NOMO-1 treated with DMSO at 0.1 percent for 48 hours (cell line): Measurements from ENCODE around the gene PODXL.
"Not testable (repeated sequence)": the region's sequence is repeated elsewhere in the genome, so short reads cannot be mapped to it uniquely, and the experiment has no call there.

Source experiments
- DNase-seq: peaks from one replicate; lab custom pipeline; 2025; ENCODE audit not compliant: unreplicated experiment; lab: John Stamatoyannopoulos, UW

The PODXL gene

DNA sequence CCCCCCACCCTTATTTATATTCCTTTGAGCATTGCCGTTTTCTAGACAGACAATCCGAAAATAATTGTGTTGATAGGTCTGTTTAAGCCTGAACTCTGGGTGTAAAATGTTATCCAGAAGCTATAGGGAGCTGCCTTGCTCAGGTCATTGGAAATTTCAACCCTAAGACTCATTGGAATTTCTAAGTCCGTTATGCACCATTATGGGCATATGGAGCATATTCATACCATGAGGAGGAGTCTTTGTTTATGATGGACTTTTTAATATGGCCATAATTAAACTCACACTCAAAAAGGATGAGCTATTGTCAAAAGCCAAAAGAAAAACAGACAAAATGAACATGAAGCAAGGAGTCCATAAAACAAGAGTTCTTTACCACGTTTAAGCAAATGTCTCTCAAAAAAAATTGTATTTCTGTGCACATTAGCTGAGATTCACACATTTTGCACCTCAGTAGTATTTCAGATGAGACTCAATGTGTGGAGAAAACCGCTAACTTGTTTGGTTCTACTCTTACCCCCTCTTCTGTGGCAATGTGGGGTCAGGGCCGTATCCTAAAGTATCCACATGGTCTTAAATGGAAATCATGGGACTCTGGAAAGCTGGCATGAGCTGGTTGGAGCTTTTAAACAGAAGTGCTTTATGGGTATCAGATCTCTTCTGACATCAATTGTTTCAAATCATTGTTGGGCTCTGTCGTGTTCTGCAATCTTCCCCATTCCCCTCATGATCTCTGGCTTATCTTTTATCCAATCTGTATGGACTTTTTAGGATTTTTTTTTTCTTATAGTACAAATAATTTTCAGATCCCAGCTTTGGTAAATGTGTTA is 60.5 kb downstream of the PODXL start:
- no peak for DNase-seq

GRCh38 chr7:131494182-131494581 is 62.2 kb downstream of the PODXL start:
- DNase-seq, result no peak

DNA sequence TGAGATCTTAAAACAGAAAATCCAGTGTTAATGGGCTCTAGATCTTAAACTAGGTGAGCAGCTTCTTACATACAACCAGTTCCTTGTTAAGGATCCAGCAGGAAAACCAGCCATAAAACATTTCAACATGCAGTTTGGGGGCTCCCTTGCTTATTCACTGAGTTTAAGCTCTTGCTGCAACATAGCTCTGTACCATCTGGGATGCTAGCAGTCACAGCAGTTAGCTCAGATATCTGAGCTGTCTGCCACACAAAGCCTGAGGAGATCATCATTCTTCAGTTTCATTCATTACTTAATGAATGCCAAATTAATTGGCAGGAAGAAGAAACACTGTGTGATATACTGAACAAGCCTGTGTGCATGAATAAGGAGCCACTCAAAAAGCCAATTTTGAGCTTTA is 62.8 kb downstream of the PODXL start:
- no peak for DNase-seq

- DNase-seq, result no peak
These were observed 63.3 kb downstream of the PODXL start for GRCh38 chr7:131493081-131493480.

GRCh38 chr7:131489881-131490280 is 66.5 kb downstream of the PODXL start:
- DNase-seq, result no peak

- DNase-seq, result no peak
These were observed 67.2 kb downstream of the PODXL start for GRCh38 chr7:131489196-131489595.

DNA sequence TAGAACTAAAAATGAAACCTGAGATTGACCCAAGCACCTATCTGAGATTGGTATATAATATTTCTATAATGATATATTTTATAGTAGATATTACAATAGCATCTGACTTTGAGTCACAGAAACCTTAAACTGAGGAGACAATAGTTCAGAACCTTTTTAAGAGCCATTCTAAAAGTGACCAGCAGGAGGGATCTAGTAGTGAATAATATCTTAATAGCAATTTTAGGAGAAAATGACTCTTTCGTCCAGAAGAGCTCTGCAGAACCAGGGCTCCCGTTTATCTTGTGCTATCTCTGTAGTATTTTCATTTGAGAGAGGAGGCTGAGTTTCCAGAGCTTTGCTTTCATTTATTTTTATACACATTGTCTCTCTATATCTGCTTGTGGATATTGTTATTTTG is 68.1 kb downstream of the PODXL start:
- DNase-seq, result no peak

- no peak for DNase-seq
These were observed 69.2 kb downstream of the PODXL start for GRCh38 chr7:131487217-131487616.

GRCh38 chr7:131486346-131486745 is 70.1 kb downstream of the PODXL start:
- DNase-seq, result no peak

DNA sequence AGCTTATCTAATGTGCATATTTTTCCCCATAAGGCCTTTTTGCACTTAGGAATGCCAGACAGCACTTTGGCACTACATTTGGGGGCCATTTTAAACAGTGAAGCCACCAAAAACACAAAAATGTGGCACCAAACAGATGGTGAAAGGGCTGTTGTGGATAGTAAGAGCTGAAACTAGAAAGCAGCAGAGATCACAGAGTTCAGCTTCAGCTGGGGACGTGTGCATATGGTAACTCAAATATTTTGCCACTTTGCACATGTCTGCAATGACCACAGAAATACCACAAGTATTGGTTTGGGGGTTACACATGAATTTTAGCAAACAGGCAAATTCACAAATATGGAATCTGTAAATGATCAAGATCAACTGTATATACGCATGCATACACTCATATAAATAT is 72.8 kb downstream of the PODXL start:
- DNase-seq, result no peak

DNA sequence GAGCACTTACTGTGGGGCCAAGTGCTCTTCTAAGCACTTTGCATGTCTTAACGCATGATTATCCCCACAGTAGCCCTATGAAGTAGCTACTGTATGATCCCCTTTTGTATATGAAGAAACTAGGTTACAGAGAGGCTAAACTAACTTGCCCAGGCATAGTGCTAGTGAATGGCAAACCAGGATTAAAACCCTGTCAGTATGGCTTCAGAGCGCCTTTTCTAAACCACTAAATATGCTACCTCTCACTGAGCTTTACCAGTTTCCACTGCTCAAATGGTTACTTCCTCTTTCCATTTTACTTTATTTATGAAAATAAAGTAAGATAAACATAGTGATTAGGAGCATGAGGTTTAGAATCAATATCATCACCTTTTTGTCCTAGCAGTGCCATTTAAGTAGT is 73.6 kb downstream of the PODXL start:
- no peak for DNase-seq

GRCh38 chr7:131480384-131481315 is 75.8 kb downstream of the PODXL start:
- DNase-seq, result no peak

- DNase-seq, result no peak
These were observed 79.7 kb downstream of the PODXL start for GRCh38 chr7:131476740-131477139.

- DNase-seq, result no peak
These were observed 85.0 kb downstream of the PODXL start for GRCh38 chr7:131471250-131472004.

GRCh38 chr7:131467788-131468187 is 88.6 kb downstream of the PODXL start:
- DNase-seq, result no peak

GRCh38 chr7:131466735-131467365 is 89.6 kb downstream of the PODXL start:
- DNase-seq, result no peak

- not testable (repeated sequence) for DNase-seq
These were observed 93.7 kb downstream of the PODXL start for GRCh38 chr7:131462715-131463114.

- no peak for DNase-seq
These were observed 94.4 kb downstream of the PODXL start for GRCh38 chr7:131462059-131462458.

DNA sequence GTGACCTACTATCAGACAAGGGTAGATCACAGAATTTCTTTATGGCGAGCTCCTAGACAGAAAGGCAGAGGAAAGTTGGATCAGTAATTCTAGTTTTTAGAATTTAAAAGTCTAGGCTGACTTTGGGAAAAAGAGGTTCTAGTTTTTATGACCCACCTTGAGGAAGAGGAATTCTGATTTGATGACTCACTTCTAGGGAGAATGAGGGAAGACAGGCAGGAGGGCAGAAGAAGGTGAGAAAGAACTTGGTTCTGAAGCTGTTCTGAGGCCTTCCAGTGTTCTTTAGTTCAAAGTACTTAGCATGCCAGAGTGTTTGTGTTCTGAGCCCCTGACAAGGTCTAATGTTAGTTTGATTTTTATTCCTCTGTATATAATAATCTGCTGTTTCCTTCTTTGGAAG is 97.2 kb downstream of the PODXL start:
- no peak for DNase-seq

DNA sequence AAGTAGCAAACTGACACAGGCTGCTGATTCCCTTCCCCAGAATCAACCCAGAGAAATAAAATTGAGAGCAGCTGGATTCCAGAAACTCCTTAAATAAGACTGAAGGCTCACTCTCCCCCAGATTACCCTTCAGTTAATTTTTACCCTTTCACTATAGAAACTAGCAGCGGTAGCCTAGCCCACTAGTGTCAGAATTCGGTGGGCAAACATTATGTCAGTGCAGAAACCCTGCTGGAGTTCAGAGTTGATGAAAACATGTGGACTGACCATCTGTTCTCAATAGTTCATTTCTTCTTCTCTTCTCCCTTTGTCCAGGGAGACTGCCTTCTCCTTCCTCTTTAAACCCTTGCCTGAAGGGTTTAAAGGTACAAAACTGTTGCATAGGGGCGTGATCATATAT is 100.1 kb downstream of the PODXL start:
- DNase-seq, result no peak

- no peak for DNase-seq
These were observed 100.9 kb downstream of the PODXL start for GRCh38 chr7:131455546-131455945.
